Astrocyte (in vitro differentiated cells and primary cell): Measurements from ENCODE around the gene HPS3.

Experiments
- CTCF ChIP-seq: IDR thresholded peaks from 2 replicates; pipeline ENCODE4 v1.5.1; 2011; ENCODE audit warnings: low read depth, mild to moderate bottlenecking, inconsistent platforms, low read length, moderate library complexity; ENCODE audit not compliant: insufficient read depth
- EZH2 ChIP-seq: IDR thresholded peaks from 2 replicates; pipeline ENCODE4 v1.6.1; 2012; ENCODE audit warnings: mild to moderate bottlenecking, low read length, inconsistent platforms; ENCODE audit not compliant: insufficient read depth

DNA sequence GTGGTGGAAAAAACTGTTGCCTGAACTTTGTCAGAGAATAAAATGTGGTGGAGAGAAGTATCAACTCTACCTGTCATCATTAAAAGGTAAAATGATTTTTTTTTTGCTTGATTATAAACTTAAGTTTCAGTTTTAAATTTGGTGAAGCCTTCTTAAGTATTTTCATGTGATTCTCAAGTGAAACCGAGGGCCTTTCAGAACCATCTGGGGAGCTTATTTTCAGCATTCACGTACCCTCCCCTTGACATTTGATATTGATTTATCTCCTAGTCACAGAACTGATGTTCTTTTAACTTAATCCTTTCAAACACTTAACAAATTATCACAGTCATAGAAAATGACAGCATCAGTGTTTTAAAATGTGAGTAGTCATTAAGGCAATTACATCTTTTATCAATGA is 38.5 kb downstream of the HPS3 start:
- TF ChIP-seq CTCF (no peak), EZH2 (no peak)
